Stimulated activated CD8-positive, alpha-beta memory T cell treated with anti-CD3 and anti-CD28 coated beads, Interleukin-15, amount 100 ng/mL, for 4 hours (primary cell): Measurements from ENCODE around the gene SLC12A8.

ENCODE experiments used
- DNase-seq, 2 donors: peaks; one replicate each; pipeline ENCODE4 v3.0.0-alpha.2; 2020; ENCODE audit warnings: low read depth in 2 of 2

The SLC12A8 gene

DNA sequence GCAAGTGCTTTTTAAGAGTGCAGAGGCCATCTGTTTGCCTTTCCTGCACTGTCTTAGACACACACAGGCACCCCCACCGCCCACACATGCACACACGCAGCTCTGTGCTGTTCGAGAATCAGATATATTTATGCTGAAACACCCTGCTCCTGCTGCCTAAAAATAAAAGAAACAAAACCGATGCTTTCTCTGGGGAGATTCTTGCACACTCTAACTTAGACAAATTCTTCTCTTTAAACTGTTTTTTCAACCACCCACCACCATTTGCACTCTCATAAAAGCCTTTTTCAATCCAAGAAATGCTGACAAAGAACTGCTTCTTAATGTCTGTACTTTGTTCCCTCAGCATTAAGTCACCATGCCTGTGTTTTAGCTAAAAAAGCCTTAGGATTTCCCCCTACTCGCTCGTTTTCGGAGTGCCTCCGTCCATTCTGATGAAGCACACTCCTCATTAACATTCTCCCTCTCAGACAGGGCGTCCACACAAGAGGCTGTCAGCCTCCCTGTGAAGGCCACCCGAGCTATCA, 26.2 kb downstream of the SLC12A8 start:
- DNase-seq = no peak

DNA sequence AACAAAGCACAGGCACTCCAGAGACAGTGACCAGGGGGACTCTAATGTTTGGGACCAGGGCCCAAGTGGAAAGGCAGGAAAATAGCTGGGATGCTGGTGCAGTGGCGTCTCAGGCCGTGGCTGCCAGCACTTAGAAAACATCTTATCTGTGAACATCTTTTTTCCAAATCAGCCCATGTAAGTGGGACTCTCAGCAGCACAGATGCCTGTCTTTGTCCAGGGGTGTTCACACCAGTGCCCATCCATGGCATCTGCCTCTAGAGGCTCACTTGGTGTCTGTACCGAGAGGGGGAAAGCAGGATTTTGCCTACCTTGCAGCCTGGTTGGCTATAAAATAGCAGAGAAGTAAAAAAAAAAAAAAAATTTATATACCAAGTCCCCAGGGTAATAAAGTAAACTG, 26.7 kb downstream of the SLC12A8 start:
- no peak for DNase-seq

DNA sequence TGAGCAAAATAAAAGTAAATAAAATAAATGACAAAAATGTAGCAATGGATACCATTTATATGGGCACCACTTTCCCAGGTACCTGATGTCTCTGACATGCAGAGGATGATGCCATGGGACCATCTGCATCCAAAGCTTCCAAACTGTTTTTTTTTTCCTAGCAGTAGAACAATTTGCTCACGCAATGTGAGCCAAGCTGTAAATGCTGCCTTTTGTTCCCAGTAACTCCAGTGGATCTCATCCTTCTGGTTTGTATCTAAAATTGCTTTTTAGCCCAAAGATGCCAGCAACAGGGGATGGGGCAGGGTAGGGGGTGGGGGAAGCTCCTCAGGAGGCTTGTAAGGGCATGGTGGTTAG, 32.7 kb downstream of the SLC12A8 start:
- DNase-seq = no peak

DNA sequence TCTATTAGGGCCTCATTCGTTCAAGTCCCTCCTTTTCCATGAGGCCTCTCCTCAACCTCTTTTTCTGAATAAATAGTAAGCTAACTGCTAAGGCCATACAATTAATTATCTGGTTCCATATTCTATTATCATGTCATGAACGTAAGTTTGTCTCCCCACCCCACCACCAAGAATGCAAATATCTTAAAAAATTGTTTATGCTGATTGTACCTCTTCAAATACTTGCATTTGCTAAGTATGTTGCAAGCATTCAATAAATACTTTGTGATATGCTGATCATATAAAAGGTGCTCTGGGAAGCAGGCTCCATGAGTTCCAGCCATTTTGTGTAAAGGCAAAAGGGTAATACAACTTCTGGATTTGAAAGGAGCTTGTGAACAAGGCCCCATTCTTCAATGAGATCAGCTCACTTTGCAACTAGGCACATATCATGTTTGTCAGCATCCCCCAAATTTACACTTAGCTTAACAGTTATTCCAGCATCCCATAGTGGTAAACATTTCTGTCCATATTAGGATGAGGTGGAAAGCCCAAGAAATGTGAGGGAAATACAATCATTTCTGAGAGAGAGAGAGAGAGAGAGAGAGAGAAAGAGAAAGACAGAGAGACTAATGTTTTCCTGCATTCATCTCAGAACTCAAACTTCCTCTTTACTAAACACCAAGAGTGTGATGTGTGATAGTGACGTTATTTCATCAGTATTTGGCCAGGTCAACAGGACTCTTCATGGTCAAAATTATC, 33.2 kb downstream of the SLC12A8 start:
- no peak for DNase-seq

DNA sequence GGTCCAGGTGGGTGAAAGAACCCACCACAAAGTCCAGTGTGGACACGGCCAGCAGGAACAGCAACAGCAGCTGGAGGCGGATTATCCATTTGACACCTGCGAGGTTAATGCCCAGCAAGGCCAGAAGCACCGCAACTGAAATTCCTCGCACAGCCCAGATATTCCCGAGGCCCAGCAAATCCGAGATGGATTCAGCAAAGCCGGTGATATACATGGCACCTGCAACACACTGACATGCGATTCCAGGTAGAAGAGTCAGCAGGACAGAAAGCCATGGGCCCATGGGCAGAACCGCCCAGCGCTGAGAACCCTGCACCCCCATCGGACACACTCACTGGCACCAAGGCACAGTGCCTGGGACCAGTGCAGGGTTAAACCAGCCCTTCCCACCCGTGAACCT, 34.8 kb downstream of the SLC12A8 start:
- DNase-seq = no peak

DNA sequence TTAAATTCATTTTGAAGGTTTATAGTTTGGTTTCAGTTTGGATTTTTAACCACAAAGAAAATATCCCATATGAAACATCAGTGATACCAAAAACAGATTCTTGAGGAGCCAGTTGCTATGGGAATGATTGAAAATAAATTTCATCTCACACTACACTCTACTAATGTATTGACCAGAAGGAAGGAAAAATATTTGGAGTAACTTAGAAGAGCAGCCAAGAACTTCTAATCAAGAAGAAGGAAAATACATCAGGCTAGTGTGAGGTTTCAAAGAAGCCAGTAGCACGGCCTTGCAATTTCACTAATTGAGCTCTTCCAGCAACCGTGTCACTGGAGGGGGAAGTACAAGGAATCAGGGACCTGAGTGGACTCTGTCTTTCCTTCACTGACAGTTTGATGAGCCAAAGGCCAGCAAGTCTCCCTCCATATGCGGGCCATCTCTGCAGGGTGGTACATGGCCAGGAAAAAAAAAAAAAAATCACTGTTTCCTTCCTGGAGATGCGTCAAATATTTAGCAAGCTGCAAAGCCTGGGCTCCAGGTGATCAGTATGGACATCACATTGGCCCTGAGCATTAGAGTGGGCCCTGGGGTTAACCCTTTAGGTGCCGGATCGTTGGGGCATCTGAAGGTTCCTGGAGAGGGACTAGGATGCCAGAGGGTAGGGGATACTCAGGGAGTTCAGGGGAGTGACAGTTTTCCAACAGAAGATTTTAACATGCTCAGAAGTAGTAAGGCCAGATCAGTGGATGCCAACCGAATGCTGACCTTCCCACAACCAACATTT, 37.1 kb downstream of the SLC12A8 start:
- DNase-seq = no peak

DNA sequence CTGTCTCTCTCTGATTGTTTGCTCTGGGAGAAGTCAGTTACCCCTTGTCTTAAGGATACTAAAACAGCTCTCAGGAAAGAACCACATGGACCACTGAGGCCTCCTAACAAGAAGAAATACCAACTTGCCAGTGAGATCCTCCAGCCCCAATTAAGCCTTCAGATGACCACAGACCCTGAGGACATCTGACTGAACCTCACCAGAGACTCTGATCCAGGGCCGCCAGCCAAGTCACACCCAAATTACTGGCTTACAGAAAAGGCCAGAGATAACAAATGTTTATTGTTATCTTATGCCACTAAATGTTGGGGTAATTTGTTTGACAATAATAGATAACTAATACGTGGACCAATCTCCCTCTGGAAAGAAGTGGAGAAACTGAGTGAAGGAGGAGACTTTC, 40.2 kb downstream of the SLC12A8 start:
- DNase-seq = no peak

DNA sequence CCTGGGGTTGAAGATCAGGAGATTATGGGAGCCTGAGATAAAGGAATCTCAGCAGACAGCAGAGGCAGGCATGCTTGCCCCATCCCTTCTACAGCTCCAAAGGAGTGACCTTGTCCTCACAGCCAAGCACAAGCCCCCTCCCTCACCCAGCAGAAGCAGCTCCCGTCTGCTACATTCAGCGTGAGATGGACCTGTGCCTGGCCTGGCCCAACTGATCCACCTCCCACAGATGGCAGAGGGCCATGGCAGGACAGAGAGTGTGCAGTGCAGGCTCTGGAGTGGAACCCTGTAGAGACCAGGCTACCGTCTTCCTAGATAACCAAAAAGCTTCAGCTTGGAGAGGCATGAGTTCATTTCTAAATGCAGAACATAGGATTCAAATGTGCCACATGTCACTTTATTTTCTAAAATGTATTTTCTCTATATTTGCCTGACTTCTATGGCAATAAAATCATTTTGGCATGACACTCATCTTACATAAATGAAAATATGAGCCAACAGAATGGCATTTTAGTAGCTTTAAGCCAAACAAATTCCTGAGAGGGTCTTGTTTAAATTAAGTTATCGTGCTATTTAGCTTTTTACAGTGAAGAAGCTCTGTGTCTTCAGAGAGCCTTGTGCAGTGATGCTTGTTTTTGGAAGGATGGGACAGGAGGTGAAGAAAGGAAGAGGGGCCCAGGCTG, 43.7 kb downstream of the SLC12A8 start:
- no peak for DNase-seq

DNA sequence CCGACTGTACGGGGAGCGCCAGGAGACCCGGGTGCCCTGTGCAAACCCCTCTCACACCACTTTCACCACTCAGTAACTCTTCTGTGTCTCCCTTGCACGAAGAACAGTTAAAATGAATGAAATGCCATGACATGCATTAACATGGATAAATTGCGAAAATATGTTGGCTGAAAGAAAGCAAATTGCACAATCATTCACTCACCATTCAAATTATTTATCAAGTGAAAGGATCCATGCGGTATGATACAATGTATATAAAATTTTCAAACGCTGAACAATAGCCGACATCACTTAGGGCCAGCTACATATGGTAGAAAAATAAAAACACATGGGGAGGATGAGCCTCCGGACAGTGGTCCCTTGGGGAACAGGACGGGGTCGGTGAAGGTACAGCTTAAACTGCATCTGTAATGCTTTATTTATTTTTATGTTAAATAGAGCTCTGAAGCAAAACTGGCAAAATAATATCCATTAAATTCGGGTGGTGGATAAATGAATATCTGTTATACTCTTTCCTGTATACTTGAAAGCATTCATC, 45.9 kb downstream of the SLC12A8 start:
- DNase-seq = no peak

DNA sequence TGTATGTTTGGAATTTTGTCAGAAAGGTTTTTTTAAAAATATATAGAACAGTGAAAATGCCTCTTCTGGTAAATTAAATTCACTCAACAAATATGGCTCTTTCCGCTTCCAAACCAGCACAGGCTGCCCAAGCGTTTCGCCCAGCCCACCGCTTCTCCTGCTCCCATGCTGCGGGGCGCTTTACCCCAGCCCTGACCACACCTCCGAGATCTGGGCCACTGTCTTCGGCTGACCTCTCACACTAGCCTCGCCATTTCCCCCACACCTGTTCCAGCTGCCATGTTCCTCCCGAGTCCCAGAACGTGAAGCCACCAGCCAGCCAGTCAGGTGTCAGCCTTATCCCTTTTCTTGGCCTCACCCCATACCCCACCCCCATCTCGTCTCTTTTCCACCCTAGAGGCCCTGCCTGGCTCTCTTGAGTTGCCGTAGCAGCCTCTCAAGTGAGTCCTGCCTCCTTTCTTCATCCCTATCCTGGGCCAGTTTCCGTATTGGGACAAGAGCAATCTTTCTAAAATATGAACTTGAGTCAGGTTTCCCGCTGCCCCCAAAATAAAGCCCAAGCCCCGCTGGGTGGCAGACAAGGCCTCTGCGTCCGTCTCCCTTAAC, 46.5 kb downstream of the SLC12A8 start:
- no peak for DNase-seq

DNA sequence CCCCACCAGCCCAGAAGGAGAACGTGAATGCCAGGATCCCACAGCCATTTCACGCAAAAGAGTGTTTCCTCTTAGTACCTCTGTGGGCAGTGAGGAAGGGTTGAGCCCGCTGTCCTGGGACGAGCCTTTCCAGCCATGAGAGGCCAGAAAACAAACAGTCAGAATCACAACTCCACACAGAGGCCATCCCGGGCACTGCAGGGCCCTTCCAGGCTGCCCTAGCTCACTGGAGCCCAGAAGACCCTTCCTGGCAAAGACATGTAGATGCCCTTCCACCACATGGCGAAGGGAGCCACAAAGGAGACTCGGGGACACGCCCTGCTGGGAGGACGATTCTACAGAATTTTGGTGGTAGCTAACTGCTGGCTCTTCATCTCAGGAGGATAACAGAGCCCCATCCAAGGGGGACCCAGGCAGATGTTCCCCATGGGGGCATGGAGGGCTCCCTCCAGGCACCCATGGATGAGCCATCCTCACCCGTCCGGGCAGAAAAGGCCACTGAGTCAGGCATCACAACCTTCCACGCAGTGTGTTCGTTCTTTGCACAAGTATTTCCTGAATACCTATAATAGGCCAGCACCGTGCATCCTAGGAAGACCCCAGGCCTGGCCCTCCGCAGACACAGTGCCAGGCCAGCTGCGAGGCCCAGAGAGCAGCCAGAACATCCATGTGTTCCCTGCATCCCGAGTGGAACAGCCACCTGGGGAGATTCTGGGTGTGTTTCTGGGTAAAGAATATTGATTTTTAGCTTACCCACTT, 47.2 kb downstream of the SLC12A8 start:
- no peak for DNase-seq

DNA sequence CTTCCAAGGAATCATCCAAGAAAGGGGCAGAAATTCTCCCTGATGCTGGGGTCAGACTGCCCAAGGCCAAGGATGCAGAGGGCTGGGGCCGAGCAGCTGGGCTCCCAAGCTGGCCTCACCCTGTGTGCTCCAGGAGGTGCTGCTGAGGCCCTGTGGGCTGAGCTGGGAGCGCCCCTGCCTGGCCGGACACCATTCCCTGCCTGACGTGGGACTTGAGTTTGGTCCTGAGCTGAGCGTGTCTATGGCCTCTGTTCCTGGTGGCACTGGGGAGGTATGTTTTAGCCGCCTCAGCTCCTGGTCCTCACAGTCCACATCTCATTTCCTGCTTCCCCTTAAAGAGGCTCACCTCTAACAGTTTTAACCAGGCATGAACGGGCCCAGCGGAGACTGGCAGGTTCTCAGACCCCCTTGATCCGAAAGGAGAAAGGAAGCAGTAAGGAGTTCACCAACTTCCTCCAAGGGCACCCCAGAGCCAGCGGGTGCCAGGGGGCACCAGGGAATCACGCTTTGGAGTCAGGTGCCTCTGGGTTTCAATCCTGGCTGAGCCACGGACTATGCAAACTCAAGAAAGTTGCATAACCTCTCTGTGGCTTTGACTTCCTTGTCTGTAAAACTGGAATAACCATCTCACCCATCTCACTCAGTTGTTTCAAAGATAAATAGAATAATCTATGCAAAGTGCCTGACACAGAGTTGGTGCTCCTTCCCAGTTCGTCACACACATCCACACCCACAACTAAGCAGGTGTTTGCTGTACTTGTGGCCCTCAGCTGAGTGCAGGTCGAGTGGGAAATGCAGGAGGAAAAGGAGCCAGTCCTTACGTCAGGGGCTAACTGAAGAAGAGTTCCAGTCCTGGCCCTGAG, 48.6 kb downstream of the SLC12A8 start:
- DNase-seq = no peak

DNA sequence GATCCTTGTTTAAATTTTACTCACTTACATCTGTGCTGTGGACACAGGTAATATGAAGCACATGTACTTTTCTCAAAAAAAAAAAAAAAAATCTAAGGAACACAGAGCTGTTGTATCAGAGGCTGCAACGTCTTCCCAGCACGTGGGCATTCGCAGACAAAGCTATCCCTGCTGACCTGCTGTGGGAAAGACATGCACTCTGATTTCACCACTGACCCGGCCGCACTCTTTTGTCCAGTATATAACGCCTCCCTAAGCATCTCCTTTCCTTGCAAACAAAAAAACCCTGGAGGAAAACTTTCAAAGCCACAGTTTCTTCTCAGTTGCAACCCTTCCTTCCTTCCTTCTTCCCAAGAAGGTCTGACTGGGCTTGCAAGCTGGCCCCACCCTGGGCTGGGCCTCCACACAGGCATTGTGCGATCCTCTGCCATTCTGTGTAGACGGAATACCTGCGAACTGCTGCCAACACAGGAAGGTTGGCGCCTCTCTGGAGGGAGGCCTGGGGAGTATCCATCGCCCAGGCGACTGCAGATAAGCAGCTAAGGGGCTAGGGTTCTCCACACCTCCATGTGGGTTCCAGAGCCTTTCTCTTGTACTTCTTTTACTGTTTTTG, 50.8 kb downstream of the SLC12A8 start:
- DNase-seq = no peak

DNA sequence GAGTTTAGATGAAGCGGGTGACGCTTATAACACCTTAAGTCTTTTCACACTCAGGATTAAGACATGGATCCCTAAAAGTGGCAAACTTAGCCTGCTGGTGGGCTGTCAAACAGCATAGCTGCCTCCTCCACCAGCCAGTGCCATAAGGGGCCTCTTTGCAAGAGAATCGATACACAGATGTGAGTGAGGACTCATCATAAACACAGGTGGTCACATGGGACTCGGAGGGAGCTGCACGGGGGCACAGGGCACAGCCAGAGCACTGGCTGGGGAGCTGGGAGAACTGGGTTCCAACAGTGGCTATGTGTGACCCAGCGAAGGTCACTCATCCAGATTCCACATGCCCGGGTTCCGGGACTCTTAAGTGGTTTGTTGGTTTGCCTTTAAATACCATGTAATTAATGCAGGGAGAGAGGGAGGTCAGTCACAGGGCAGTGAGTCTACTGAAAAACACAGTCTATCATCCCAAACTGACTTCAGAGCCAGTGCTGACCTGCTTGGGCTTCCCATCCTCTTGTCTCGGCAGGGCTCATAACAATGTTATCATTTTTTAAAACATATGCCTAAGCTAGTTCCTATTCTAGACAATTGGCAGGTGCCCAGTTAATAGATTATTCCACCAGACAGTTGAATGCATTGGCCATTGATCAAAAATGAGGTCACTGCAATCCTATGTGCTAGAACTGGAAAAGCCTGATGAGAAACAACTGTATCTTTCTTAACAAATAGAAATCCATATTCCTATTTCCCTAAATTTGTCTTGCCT, 51.8 kb downstream of the SLC12A8 start:
- no peak for DNase-seq

DNA sequence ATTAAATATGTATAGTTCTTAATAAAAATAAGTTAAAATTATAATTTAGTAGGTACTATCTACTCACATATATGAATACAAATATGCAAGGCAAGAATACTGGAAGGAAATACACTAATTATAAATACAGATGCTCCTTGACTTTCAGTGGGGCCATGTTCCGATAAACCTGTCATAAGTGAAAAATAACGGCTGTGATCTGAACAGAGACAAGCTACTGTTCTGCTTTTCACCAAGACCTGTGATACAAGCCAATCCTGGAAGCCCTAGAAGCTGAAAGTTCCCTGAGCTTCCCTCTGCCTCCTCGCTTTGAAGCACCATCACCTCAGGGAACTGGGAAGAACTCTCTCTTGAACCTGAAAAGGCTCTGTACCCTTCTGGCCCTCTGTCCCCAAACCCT, 55.4 kb downstream of the SLC12A8 start:
- DNase-seq = no peak

DNA sequence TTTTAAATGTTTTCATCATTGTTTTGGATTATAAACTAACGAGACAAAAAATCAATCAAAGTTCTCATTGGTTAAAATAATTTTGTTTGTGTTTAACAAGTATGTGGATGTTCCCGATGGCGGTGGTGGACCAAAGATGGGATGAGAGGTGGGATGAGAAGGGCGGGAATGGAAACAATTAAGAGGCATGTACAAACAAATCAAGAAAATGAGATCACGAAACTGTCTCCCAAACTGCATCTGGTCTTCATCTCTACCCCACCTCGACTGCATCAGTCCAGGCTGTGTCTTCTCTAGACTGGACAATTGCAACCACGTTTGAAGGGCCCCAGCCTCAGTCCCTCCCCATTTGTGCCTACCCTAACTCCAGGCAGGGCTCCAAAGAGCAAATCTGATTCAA, 56.1 kb downstream of the SLC12A8 start:
- DNase-seq = no peak

DNA sequence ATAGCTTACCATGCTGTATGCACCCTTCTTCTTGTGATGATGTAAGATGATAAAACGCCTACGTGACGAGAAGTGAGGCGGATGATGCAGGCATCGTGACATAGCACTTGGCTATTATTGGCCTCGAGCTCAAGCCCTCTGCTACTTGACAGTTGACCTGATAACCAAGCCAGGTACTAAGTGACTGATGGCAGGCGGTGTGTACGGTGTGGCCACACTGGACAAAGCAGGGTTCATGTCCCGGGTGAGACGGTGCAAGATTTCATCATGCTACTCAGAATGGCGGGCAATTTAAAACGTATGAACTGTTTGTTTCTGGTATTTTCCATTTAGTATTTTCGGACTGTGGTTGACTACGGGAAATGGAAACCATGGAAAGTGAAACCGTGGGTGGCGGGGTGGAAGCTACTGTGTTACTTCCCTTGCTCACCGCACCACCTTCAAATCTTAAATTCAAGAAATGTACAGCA, 57.7 kb downstream of the SLC12A8 start:
- no peak for DNase-seq

DNA sequence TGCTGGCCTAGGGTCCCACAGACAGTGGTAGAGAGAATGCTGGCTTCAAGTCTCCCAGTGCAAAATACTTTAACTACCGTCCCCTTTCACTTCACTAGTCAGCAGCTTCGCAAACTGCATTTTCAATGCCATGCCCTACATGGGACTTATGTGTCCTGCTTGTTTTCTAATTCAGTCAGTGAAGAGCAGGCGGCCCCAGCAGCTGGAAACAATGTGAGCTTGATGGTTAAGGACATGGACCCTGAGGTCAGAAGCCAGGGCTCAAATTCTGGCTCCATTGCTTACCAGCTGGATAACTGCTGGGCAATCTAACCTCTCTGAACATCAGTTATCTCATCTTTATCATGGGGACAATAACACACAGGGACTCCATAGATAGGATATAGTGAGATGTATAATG, 58.4 kb downstream of the SLC12A8 start:
- no peak for DNase-seq

DNA sequence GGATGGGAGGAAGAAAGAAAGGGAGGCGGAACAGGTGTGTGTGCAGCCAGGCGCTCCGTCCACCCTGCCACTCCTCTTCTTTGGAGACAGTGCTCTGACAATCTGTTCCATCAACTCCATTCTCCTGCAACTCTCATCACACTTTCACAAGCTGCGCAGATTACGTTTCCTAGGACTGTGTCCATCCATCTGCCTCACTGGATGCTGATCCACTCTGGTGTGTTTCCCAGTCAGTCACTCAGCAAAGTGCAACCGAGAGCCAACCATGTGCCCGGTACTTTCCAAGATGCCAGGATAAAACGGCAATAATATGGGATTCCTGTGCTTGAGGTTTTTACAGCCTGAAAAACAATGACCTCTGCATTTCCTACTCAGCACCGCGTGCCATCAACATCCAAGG, 59.6 kb downstream of the SLC12A8 start:
- no peak for DNase-seq
